ENCODE measurements around the gene DDTL. TPM values are rescaled to one million over a fixed set of nuclear protein-coding genes. Genes with fewer than 3 reads are reported as not detected.

The DDTL gene
- polyA plus RNA-seq, 1 of the 3 experiments (the other 2 are of a cell fraction), result 1.6 TPM

DNA sequence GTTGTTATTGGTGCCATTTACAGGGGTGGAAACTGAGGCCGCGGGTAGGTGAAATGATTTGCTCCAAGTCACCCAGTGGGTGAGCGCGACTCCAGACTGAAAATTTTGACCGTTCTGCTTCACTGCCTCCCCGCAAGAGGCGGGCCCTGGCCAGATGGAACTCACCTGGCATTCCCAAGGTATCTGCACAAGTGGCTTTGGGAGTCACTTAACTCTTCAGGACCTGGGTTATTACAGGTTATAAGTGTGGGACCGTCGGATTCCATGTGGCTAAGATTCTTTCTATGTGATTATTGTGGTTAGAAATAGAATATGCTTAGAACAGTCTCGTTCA is 45.0 kb downstream of the DDTL start:
- peak overlapping the region; percentile 85 for H3K9ac ChIP-seq
- peak overlapping the region; percentile 76 to 93 for H3K4me3 ChIP-seq (ENCODE audit: low read depth in 2 of 2, low read length in 1 of 2)
- peak; percentile 37 for DNase-seq
- H4K20me1 ChIP-seq (ENCODE audit: insufficient read depth), result no peaks in the 10 kb centered on the region
- 3% methylated on average over 10 of the region's 10 CpGs for WGBS (ENCODE audit: low lambda C conversion rate)
- peak overlapping the region; percentile 60 to 72 for H3K27ac ChIP-seq (ENCODE audit: low read depth in 2 of 2, low read length in 1 of 2)
- H3K27me3 ChIP-seq (ENCODE audit: insufficient read depth), result no peaks in the 10 kb centered on the region
- peaks cover 3 to 7% of the 10 kb centered on the region in 2 experiments; a peak in 3 of 4 replicates for H3K4me1 ChIP-seq (ENCODE audit: control insufficient read depth in 1 of 2, insufficient read depth in 2 of 2, low read depth in 1 of 2, low read length in 1 of 2)
- H3K9me3 ChIP-seq, result no peaks in the 10 kb centered on the region
- TF ChIP-seq SIN3A (IDR thresholded peaks at IDR 0.05; ENCODE audit: borderline replicate concordance, low read depth, low read length) (no peak), FOXM1 (IDR thresholded peaks at IDR 0.05; ENCODE audit: low read depth) (no peak), RAD21 (IDR thresholded peaks at IDR 0.05; ENCODE audit: low read length) (no peak), JUND (IDR thresholded peaks at IDR 0.05) (no peak), NRF1 (IDR thresholded peaks at IDR 0.05; ENCODE audit: low read depth, low read length) (no peak), RXRA (IDR thresholded peaks at IDR 0.05; ENCODE audit: borderline replicate concordance, low read depth) (no peak), YY1 (IDR thresholded peaks at IDR 0.05; ENCODE audit: low read depth) (no peak), MEF2A (IDR thresholded peaks at IDR 0.05; ENCODE audit: borderline replicate concordance, low read depth) (no peak), EP300 (IDR thresholded peaks at IDR 0.05; ENCODE audit: borderline replicate concordance in 1 of 2, low read depth in 1 of 2, low read length in 1 of 2) (no peak), CHD2 (IDR thresholded peaks at IDR 0.05; ENCODE audit: low read length, partially characterized antibody) (no peak)
- TF ChIP-seq, protein P1, sequence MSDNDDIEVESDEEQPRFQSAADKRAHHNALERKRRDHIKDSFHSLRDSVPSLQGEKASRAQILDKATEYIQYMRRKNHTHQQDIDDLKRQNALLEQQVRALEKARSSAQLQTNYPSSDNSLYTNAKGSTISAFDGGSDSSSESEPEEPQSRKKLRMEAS (IDR thresholded peaks at IDR 0.05; ENCODE audit: low read depth), result no peak
- TF ChIP-seq, protein P2, sequence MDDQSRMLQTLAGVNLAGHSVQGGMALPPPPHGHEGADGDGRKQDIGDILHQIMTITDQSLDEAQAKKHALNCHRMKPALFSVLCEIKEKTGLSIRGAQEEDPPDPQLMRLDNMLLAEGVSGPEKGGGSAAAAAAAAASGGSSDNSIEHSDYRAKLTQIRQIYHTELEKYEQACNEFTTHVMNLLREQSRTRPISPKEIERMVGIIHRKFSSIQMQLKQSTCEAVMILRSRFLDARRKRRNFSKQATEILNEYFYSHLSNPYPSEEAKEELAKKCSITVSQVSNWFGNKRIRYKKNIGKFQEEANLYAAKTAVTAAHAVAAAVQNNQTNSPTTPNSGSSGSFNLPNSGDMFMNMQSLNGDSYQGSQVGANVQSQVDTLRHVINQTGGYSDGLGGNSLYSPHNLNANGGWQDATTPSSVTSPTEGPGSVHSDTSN (IDR thresholded peaks at IDR 0.05), result no peak
- peaks cover 10% of the 10 kb centered on the region for H3F3A ChIP-seq (replicated peaks; ENCODE audit: insufficient read depth)
- ChIA-PET CTCF (interaction anchor here (1.7 kb wide), 1 partner anchor 178 kb away, joined by 5 read pairs; no protein-coding TSS in a partner anchor), POLR2A (interaction anchor here (1.2 kb wide), 1 partner anchor 145 kb away, joined by 4 read pairs; no protein-coding TSS in a partner anchor)
- peak overlapping the region; percentile 83 for H3K4me2 ChIP-seq
- H3K79me2 ChIP-seq (ENCODE audit: insufficient read depth), result peaks cover 54% of the 10 kb centered on the region
- H3K36me3 ChIP-seq (replicated peaks in 1 of 2; ENCODE audit: control insufficient read depth in 1 of 2, insufficient read depth in 2 of 2, low read length in 1 of 2), result no peaks in the 10 kb centered on the region
- peak overlapping the region; percentile 83 for H2AFZ ChIP-seq (ENCODE audit: low read depth)
- no peaks in the 10 kb centered on the region for H3K9me2 ChIP-seq

DNA sequence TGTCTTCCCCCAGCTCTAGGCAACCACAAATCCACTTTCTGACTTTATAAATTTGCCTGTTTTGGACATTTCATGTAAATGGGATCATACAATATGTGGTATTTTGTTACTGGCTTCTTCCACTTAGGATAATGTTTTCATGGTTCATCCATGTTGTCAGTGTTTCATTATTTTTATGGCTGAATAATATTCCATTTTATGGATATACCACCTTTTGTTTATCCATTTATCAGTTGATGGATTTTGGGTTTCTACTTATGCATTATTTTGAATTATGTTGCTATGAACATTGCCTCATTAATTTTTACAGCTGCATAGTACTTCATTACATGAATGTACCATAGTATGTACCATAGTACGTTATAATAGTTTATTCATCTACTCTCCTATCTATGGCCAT is 49.5 kb downstream of the DDTL start:
- no peak for DNase-seq
- CTCF ChIA-PET, result no interaction called here
- Histone ChIP-seq H3K27me3 (ENCODE audit: insufficient read depth) (no peaks in the 10 kb centered on the region), H3K4me1 (ENCODE audit: control insufficient read depth in 1 of 2, insufficient read depth in 2 of 2, low read depth in 1 of 2, low read length in 1 of 2) (peaks cover 3 to 7% of the 10 kb centered on the region in 2 experiments; a peak in 3 of 4 replicates), H3K9me3 (no peaks in the 10 kb centered on the region), H3K4me3 (ENCODE audit: low read depth in 2 of 2, low read length in 1 of 2) (no peak overlapping the region), H3F3A (replicated peaks; ENCODE audit: insufficient read depth) (peaks cover 10% of the 10 kb centered on the region), H3K27ac (ENCODE audit: low read depth in 2 of 2, low read length in 1 of 2) (no peak overlapping the region), H3K36me3 (replicated peaks in 1 of 2; ENCODE audit: control insufficient read depth in 1 of 2, insufficient read depth in 2 of 2, low read length in 1 of 2) (peaks cover 0 to 19% of the 10 kb centered on the region in 2 experiments), H3K9ac (no peak overlapping the region), H4K20me1 (ENCODE audit: insufficient read depth) (no peaks in the 10 kb centered on the region), H3K79me2 (ENCODE audit: insufficient read depth) (peaks cover 90% of the 10 kb centered on the region), H3K4me2 (no peak overlapping the region), H3K9me2 (no peaks in the 10 kb centered on the region), H2AFZ (ENCODE audit: low read depth) (no peak overlapping the region)
- POLR2A ChIA-PET, result no interaction called here
- no peak for TF ChIP-seq ELF1 (IDR thresholded peaks at IDR 0.05)
- 97% methylated on average over 1 of the region's 1 CpG for WGBS (ENCODE audit: low lambda C conversion rate)

DNA sequence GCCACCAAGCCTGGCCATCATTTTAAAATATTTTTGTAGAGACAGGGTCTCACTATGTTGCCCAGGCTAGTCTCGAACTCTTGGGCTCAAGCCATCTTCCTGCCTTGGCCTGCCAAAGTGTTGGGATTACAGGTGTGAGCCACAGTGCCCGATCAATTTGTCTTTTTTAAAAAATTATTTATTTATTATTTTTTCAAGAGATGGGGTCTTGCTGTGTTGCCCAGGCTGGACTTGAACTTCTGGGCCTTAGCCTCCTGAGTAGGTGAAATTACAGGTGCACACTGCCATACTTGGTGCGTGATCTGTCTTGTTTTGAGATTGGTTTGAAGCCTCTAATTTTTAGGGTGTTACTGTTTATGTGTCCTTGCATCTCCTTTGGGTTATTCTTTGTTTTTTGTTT is 54.6 kb downstream of the DDTL start:
- H3K9me2 ChIP-seq, result no peaks in the 10 kb centered on the region
- peaks cover 13% of the 10 kb centered on the region for H3F3A ChIP-seq (replicated peaks; ENCODE audit: insufficient read depth)
- no peak overlapping the region for H3K9ac ChIP-seq
- peaks cover 0 to 33% of the 10 kb centered on the region in 2 experiments for H3K36me3 ChIP-seq (replicated peaks in 1 of 2; ENCODE audit: control insufficient read depth in 1 of 2, insufficient read depth in 2 of 2, low read length in 1 of 2)
- H3K4me2 ChIP-seq, result no peak overlapping the region
- ChIA-PET POLR2A (no interaction called here), CTCF (no interaction called here)
- H3K27me3 ChIP-seq (ENCODE audit: insufficient read depth), result no peaks in the 10 kb centered on the region
- H3K9me3 ChIP-seq, result peaks cover 18% of the 10 kb centered on the region; the same call in 1 of the 2 replicates
- no peak overlapping the region for H3K27ac ChIP-seq (ENCODE audit: low read depth in 2 of 2, low read length in 1 of 2)
- no peaks in the 10 kb centered on the region for H4K20me1 ChIP-seq (ENCODE audit: insufficient read depth)
- H3K79me2 ChIP-seq (ENCODE audit: insufficient read depth), result peaks cover 84% of the 10 kb centered on the region
- WGBS (ENCODE audit: low lambda C conversion rate), result 98% methylated on average over 3 of the region's 3 CpGs
- no peaks in the 10 kb centered on the region; a peak in 1 of 4 replicates for H3K4me1 ChIP-seq (ENCODE audit: control insufficient read depth in 1 of 2, insufficient read depth in 2 of 2, low read depth in 1 of 2, low read length in 1 of 2)
- DNase-seq, result no peak
- H2AFZ ChIP-seq (ENCODE audit: low read depth), result no peak overlapping the region
- H3K4me3 ChIP-seq (ENCODE audit: low read depth in 2 of 2, low read length in 1 of 2), result no peak overlapping the region
- TF ChIP-seq POLR2AphosphoS5 (IDR thresholded peaks at IDR 0.05; ENCODE audit: low read depth, low read length) (no peak), RXRA (IDR thresholded peaks at IDR 0.05; ENCODE audit: borderline replicate concordance, low read depth) (no peak), GATA2 (CRISPR knock-in tag; IDR thresholded peaks at IDR 0.05) (no peak), MXI1 (IDR thresholded peaks at IDR 0.05; ENCODE audit: low read depth, low read length) (no peak), TEAD4 (IDR thresholded peaks at IDR 0.05; ENCODE audit: borderline replicate concordance, insufficient read depth) (no peak), SIN3A (IDR thresholded peaks at IDR 0.05; ENCODE audit: borderline replicate concordance, low read depth, low read length) (no peak), EP300 (IDR thresholded peaks at IDR 0.05; ENCODE audit: borderline replicate concordance in 1 of 2, low read depth in 1 of 2, low read length in 1 of 2) (no peak)
- TF ChIP-seq, protein P1 (IDR thresholded peaks at IDR 0.05; ENCODE audit: low read depth), result no peak
- TF ChIP-seq, protein P3, sequence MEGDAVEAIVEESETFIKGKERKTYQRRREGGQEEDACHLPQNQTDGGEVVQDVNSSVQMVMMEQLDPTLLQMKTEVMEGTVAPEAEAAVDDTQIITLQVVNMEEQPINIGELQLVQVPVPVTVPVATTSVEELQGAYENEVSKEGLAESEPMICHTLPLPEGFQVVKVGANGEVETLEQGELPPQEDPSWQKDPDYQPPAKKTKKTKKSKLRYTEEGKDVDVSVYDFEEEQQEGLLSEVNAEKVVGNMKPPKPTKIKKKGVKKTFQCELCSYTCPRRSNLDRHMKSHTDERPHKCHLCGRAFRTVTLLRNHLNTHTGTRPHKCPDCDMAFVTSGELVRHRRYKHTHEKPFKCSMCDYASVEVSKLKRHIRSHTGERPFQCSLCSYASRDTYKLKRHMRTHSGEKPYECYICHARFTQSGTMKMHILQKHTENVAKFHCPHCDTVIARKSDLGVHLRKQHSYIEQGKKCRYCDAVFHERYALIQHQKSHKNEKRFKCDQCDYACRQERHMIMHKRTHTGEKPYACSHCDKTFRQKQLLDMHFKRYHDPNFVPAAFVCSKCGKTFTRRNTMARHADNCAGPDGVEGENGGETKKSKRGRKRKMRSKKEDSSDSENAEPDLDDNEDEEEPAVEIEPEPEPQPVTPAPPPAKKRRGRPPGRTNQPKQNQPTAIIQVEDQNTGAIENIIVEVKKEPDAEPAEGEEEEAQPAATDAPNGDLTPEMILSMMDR (IDR thresholded peaks at IDR 0.05), result no peak
- TF ChIP-seq, protein P2 (IDR thresholded peaks at IDR 0.05), result no peak

All from SK-N-SH (cell line).